Vein endothelial cell (primary cell): ENCODE data around the gene NFKBIA. TPM values are rescaled to one million over a fixed set of nuclear protein-coding genes. Genes with fewer than 3 reads are reported as not detected.

Experiments
- total RNA-seq: library from RNA; depleted of rRNA; stranded (reverse); fragments of >200 nt; gene quantifications from 2 replicates; pipeline ENCODE4 v1.2.3, GENCODE V29; 2012

Gene NFKBIA, protein sequence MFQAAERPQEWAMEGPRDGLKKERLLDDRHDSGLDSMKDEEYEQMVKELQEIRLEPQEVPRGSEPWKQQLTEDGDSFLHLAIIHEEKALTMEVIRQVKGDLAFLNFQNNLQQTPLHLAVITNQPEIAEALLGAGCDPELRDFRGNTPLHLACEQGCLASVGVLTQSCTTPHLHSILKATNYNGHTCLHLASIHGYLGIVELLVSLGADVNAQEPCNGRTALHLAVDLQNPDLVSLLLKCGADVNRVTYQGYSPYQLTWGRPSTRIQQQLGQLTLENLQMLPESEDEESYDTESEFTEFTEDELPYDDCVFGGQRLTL
- total RNA-seq, result 122 and 130 TPM in 2 replicates

DNA sequence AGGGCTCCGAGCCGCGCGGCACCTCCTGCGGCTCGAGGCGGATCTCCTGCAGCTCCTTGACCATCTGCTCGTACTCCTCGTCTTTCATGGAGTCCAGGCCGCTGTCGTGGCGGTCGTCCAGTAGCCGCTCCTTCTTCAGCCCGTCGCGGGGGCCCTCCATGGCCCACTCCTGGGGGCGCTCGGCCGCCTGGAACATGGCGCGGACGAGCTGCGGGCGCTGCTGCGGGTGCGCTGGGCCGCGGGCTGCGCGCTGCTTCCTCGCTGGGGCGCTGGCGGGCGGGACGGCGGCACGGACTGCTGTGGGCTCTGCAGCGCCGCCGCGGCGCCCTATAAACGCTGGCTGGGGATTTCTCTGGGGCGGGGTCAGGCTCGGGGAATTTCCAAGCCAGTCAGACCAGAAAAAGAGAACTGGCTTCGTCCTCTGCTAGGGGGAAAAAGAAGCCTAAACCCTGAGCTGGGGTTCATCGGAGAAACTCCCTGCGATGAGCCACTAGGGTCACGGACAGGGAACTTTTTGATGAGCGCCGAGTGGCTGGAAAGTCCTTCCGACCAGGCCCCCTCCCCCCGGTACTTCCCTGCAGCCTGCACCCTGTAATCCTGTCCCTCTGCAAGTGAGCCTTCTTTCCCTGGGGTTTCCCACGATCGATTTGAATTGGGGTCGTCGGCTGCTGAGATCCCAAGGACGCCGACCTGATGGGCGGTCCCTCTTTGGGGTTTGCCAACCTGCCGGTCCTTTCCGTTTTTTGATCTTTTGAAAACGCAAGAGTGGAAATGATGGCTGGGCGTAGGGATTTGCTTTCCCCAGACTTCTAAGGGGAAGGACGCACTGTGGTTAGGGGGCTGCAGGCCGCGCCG, at the start of gene NFKBIA:
TSS of gene NFKBIA (minus strand) at position 301 of the 855 bp plus-strand sequence. CDS start at position 196, 105 bp downstream.

Other genes with a start within 250 kb of the NFKBIA start
- 207 and 246 TPM in 2 replicates for gene PSMA6, start 112.4 kb downstream of the NFKBIA start, total RNA-seq
- gene INSM2, start 129.4 kb upstream of the NFKBIA start, total RNA-seq, result not detected in 2 replicates